GM18868 (cell line): Measurements from ENCODE around the gene TAB2.
"Not testable (repeated sequence)": the region's sequence is repeated elsewhere in the genome, so short reads cannot be mapped to it uniquely, and the experiment has no call there.

Experiments
- ATAC-seq: cut with Tn5 transposase; IDR thresholded peaks from one replicate; pipeline ENCODE4 v1.9.1; 2021; ENCODE audit warnings: mild to moderate bottlenecking, moderate library complexity; ENCODE audit not compliant: unreplicated experiment

The TAB2 gene

DNA sequence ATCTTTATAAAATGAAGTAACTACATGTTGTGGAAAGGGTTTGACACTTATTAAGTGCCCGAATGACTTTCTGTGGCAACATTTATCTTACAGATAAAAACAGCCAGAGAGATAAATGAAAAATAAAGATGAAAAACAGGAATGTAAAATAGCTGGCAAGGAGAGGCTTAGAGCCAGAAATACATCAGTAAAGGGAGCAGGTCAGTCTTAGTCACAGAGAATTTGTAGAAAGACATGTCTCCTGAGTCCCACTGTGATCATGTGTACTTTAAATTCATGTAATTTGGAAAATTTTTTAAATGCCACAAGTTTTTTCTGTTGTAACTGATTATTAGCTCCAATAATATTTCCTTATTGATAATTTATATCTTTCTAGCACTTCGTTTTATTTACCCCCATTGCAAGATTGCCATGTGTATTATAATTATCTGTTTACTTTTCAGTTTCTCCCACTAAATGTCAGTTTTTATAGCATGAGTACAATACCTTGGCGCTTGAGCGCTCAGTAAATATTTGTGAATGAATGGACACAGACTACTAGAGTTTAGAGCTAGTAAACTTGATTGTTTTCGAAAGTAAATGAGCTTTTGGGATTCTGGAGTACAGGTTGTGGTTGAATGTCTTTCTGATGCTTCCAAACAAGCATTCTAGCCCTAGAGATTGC is 15.2 kb downstream of the TAB2 start:
- no peak for ATAC-seq

DNA sequence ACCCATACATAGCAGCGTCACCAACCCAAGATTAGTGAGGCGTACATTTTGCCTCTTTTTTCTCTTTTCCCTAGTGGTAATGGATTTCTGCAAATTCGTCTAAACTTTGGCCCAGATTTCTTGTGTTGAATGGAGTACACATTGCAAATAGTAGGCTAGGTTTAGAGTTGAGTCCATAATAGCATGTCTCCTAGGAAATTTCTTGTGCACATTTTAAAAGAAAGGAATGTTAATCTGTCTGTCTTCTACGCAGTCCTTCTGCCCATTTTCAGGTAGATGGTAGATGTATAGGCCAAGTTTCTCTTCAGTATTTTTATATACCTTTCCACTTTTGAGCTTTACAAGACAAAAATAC is 15.7 kb downstream of the TAB2 start:
- no peak for ATAC-seq

DNA sequence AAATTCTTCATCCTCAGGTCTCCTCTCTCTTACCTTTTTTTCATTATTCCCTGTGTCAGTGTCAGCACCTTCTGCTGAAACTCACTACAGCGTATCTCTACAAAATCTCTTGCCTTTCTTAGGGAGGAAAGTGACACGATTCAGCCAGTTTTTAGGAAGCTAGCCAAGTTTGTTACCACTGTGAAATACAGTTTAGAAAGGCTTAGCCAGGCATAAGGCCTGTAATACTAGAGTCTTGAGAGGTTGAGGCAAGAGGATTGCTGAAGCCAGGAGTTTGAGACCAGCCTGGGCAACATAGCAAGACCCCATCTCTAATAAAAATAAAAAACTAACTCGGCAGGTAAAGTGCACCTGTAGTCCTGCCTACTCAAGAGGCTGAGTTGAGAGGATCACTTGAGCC is 16.7 kb downstream of the TAB2 start:
- no peak for ATAC-seq

DNA sequence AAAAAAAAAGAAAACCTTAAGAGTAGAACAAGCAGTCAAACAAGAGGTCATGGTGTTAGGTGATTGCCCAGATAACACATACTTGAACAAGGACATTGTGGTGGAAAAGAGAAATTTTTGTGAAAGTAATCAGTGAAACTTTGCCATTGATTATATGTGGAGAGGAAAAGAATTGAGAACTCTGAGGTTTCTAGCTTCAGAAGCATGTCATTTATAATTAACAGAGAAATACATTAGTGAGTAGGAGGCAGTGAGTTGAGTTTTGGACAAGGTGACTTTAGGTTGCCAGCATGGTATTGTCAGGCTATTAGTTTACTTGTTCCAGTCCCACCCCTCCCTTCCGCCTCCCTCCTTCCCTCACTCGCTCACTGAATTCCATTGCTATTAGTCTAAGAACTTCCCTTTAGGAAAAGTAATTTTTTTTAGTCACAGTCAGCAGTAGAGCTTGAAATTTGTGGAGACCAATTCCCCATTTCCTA is 17.2 kb downstream of the TAB2 start:
- ATAC-seq, result no peak

DNA sequence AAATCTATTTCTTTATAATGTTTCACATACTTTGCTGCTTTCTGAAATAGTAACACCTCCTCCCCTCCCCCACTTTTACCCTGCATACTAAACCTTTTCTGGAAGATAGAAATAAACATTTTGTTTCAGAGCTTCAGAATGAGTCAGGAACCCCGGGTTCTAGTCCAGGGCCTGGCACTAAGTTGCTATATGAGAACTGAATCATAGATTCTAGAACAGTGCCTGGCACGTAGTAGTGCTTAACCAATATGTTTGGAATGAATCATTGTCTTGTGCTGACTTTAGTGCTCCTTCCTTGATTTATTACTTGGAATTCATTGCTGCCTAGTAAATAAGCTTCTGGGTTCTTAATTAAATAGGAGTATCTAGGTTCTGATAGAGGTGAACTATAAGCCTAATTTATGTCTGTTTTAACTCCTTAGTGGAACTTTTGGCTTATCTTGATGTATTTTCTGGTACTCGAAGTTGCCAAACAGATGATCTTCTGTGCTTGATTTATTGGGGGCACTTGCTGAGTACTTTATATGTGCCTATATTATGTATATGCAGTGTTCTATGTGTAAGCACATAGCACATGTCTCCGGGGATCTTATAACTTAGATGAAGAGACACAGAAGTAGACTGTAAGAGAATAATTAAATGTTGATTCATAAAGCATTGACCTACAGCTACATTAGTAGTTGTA is 18.6 kb downstream of the TAB2 start:
- ATAC-seq, result peak; percentile 47

DNA sequence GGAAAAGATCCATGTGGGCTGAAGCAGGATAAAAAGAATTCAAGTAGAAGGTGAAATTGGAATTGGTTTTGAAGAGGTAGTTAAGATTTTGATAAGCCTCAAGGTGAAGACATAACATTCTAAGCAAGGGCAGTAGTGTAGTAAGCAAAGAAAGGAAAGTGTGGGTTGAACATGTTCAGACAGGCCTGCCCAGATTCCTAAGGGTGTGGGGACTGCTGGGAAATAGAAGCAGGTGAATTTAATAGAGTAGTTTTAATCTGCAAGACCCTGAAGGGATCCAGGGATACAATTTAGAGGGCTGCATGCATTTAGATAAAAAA is 19.1 kb downstream of the TAB2 start:
- no peak for ATAC-seq

DNA sequence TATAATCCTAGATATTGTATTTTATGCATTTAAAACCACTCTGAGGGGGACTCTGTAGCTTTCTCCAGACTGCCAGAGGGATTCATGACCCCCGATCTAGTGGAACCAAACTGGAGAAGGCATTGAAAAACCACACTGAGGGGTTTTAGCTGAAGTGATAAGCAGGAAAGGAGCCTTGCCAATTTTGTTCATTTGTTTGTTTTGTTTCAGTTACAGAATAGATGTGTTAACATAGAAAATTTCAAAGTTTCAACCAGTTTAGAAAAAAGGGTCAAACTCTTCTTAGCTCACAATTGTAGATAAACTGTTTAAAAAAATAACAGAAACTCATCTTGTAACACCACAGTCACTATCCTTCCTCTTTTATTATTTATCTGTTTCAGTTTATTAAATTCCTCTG is 19.8 kb downstream of the TAB2 start:
- no peak for ATAC-seq

DNA sequence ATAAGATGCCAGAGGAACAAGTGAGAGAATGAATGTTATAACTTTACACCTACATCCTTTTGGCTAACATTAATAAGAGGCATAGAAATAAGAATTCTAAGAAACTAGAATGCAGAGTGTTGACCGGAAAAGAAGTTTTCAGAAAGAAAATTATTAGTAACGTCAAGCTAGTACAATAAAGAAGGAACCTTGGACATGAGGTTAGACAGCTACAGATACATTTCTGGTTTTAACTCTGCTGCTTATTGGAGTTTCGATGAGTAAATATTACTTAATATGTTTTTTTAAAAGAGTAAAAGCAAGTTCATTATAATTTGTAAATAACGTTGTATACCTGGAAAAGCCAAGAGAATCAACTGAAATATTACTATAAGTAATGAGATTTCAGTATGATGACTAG is 22.7 kb downstream of the TAB2 start:
- no peak for ATAC-seq

DNA sequence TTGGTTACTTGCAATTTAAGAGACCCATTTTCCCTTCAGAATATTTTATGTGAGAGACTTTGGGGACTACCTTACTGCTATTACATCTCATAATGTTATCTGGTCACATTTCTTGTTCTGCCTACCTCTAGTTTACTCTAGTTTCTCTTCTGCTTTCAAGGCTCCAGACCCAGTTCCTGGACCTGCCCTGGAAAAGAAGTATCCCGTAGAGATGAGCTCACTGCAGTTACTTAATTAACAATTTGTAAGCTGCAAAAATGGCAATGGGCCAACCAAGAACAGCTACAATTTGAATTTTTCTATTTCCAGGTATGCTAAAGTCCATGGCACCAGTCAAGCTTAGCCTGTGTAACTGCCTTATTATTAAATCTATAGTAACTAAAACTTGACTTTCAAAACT is 25.0 kb downstream of the TAB2 start:
- peak; percentile 81 for ATAC-seq

DNA sequence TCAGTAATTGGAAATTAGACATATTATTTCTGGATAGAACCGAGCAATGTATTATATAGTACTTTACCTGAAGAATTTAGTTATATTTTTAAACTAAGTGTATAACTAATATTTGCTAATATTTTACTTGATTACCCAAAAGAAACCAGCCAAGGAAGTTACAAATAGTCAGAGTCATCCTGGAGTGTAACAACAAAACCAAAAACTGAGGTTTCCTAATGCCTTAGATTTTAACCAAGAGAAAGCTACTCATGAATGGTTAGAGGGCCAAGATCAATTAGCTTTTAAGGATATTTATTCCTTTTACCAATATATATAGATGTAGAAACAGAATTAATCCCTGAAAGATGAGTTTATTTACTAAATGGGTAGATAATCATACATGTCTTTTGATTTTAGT is 26.0 kb downstream of the TAB2 start:
- ATAC-seq, result no peak

DNA sequence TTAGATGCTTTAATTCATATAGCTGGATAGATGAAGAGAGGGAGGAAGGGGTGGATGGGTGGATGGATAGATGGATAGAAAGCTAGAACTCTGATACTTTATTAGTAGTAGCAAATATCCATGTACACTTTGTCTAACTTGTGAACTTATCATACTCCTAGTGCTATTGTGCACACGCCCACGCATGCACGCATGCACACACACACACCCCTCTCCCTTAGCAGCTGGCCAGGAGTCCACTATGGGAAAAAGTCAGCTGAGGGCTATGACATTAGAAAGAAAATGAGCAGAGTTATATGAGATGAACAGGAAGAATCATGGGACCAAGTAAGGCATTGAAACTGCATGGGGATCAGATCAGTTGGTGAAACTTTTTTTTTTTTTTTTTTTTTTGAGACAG is 28.6 kb downstream of the TAB2 start:
- ATAC-seq, result no peak

DNA sequence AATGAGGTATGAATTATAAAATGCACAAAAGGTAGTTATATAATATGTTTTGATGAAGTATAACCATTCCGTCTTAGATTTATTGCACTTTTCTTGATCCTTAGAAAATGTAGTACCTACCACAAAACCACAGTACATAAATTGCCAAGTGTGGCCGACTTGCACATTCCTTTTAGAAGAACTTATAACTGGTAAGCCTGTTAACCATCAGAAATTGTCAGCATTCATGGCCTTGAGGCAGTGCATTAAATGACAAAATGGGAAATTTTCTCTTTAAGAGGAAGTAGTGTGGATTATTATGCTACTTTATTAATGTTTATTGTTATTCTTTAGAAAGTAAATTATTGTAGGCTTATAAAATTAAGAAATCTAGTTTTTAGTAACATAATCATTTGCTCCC is 29.6 kb downstream of the TAB2 start:
- no peak for ATAC-seq

DNA sequence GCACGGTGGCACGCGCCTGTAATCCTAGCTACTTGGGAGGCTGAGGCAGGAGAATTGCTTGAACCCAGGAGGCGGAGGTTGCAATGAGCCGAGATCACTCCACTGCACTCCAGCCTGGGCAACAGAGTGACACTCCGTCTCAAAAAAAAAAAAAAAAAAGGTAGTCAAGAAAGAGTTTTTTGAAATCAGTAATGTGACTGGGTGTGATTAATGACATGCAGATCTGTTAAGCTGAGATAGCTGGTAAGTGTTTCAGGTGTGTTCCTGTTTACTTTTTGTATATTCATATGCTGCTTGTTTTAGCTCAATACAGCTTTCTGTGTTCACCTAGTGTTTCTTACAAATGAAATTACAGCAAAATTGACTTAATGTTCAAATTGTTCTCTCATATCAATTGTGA is 31.8 kb downstream of the TAB2 start:
- ATAC-seq, result not testable (repeated sequence)

DNA sequence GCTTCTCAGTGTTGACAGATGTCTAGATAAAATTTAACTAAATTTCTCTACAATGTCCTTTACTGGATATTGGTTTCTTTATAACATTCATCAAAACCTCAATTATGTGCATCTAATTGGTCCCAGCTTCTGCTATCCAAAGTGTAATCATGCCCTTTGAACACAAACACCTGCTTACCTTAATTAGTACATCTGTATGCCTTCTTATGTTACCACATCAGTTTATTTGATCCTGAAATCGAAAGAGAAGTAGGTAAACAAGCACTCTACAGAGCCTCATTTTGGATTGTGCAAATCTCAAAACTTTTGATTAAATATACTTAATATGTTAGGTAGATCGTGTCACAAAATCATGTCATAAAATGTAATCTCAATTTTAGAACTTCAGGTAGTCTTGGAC is 36.5 kb downstream of the TAB2 start:
- ATAC-seq, result no peak

DNA sequence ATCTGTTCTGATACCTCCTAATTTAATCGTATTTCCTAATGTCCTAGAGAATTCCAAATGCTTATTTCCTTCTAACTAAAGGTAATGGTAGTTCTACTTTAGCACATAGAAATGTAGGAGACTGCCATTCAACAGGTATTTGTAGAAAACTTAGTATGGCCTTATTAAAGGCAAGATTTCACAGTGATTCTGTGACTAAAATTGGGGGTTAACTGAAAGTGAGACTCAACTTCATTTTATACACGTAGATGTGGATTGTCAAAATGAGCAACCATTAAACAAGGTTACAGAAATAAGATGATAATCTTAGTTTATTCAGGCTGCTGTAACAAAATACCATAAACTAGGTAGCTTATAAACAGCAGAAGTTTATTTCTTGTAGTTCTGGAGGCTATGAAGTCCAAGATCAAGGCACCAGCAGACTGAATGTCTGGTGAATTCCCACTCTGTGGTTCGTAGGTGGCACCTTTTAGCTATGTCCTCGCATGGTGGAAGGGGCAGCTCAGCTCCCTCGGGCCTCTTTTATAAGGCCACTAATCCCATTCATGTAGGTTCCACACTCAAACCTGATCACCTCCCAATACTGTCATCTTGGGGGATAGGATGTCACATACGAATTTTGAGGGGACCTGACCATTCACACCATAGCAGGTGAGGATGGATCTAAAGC is 38.7 kb downstream of the TAB2 start:
- no peak for ATAC-seq

DNA sequence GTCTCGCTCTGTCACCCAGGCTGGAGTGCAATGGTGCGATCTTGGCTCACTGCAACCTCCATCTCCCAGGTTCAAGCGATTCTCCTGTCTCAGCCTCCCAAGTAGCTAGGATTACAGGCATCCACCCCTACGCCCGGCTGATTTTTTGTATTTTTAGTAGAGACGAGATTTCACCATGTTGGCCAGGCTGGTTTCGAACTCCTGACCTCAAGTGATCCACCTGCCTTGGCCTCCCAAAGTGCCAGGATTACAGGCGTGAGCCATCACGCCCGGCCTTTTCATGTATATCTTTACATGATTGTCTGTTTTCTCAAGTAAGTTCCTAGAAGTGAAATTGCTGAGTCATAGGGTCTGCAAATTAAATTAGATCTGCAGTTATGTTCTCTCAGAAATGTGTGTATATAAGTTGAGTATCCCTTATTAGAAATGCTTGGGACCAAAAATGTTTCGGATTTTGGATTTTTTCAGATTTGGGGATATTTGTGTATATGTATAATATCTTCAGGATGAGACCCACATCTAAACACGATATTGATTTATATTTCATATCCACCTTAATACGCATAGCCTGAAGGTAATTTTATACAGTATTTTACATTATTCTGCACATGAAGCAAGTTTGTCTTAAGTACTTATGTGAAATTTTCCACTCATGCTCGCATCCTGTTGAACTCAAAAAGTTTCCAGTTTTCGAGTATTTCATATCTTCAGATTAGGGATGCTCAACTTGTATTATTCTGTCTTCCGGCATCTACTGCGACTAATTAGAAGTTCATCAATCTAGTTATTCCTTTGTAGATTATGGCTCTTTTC is 40.4 kb downstream of the TAB2 start:
- ATAC-seq, result no peak

DNA sequence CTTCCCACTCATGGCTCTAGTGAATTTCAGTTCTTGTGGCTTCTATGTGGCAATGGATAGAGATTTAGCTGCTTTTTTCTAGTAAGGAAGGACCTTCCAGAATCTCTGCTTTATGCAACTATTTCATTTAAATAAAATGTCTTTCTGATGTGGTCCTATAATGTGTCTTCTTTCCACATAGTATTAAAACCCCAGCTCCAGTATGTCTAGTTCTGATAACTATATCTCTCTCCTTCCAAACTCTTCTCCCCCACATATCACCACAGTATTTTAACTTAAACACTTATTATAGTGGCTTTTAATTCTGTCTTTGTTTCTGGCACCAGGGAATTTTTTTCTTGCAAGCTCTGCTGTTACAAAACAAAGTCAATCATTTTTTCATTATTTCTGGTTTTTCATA is 41.9 kb downstream of the TAB2 start:
- no peak for ATAC-seq

DNA sequence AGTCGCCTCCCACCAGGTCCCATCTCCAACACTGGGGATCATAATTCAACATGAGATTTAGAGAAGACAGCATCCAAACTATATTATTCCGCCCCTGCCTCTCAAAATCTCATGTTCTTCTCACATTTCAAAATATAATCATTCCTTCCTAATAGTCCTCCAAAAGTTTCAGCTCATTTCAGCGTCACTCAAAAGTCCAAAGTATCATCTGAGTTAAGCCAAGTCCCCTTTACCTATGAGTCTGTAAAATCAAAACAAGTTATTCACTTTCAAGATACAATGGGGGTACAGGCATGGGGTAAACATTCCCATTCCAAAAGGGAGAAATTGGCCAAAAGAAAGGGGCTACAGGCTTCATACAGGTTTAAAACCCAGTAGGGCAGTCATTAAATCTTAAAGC is 43.0 kb downstream of the TAB2 start:
- ATAC-seq, result no peak

DNA sequence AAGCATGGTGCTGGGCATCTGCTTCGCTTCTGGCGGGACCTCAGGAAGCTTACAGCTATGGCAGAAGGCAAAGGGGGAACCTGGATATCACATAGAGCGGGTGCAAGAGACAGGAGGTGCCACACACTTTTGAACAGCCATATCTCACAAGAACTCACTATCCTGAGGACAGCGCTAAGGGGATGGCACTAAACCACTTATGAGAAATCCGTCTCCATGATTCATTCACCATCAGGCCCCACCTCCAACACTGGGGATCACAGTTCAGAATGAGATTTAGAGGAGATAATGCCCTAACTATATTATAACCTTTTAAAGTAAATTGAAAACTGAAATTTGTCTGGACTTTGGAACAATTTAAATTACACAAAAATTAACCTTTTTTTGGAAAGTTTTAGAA is 44.8 kb downstream of the TAB2 start:
- no peak for ATAC-seq

DNA sequence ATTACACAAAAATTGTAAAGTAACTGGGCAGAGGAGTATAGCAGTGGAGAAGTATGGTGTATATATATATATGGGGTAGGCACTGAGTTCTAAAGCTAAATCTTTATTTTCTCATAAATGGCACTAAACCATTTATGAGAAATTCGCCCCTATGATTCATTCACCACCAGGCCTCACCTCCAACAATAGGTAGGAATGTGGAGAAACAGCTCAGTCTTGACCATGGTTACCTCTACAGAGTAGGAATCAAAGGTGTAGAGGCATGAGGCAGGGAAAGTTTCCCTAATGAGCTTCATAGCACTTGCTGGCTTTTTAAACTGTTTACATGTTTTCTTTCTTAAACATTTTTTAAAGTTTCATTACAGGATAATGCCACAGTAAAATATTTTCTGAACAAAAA is 45.6 kb downstream of the TAB2 start:
- ATAC-seq, result no peak

DNA sequence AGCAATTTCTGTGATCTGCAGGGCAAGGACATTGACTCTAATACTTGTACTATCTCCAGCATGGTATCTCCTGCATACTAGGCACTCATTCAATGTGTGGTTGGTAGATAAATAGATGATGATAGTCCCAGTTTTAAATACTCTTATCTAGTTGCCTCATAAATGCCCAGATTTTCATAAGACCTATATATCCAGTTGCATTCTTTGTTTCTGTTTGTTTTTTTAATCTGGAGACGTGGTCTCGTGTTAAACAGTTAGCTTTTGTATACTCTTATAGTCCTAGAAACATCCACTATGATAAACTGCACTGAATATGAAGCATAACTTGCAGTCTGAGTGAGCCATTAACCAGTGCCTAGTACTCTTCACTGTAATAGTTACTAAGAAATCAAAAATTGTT is 47.0 kb downstream of the TAB2 start:
- no peak for ATAC-seq

DNA sequence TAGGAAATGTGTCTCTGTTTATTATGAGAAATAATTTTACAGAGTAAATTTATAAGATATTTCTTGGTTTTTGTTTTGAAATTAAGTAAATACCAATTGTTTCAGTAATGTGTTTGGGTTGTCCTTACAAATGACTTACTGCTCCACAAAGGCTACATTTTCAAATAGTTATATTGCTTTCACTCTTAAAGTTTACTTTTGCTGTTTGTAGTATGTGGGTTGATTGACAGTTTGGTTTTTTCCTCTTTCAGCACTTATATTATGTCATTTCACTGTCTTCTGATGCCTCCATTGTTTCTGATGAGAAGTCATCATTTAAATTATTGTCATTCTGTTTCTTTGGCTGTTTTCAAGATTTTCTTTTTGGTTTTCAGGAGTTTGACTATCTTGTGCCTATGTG is 47.7 kb downstream of the TAB2 start:
- ATAC-seq, result no peak
